Panc1 (cell line): ENCODE measurements around the gene FOXO1.

ENCODE experiments used
- CTCF ChIP-seq: fragments of 450-650 bp; IDR thresholded peaks from 2 replicates; pipeline ENCODE4 v1.5.1; 2017; ENCODE audit warnings: mild to moderate bottlenecking
- POLR2AphosphoS5 ChIP-seq: IDR thresholded peaks from 2 replicates; pipeline ENCODE4 v1.6.1; 2012; ENCODE audit warnings: mild to moderate bottlenecking, low read depth, low read length, moderate library complexity
- REST ChIP-seq, 2 experiments: IDR thresholded peaks; 2 replicates each; pipeline ENCODE4 v1.6.1; 2011 to 2012; ENCODE audit warnings: low read depth in 2 of 2, control low read depth in 1 of 2, low read length in 1 of 2, mild to moderate bottlenecking in 1 of 2, moderate library complexity in 1 of 2; ENCODE audit not compliant: insufficient read depth in 1 of 2
- SIN3A ChIP-seq: IDR thresholded peaks from 2 replicates; pipeline ENCODE4 v1.6.1; 2012; ENCODE audit warnings: low read depth, mild to moderate bottlenecking, low read length, moderate library complexity, borderline replicate concordance; ENCODE audit not compliant: insufficient read depth
- TCF7L2 ChIP-seq: IDR thresholded peaks from 2 replicates; pipeline ENCODE4 v1.6.1; 2011; ENCODE audit warnings: mild to moderate bottlenecking, low read depth, low read length, inconsistent platforms

- no peak for TF ChIP-seq CTCF
- no peak for TF ChIP-seq POLR2AphosphoS5
- TF ChIP-seq REST (IDR thresholded peaks at IDR 0.05; ENCODE audit: insufficient read depth in 1 of 2, low read depth in 2 of 2, low read length in 1 of 2) = no peak
- no peak for TF ChIP-seq SIN3A
- no peak for TF ChIP-seq TCF7L2
Measured at GRCh38 chr13:40637643-40638042, 28.8 kb downstream of the FOXO1 start.
